Measurements from ENCODE around the gene ACD.

- TF ChIP-seq CTCF (IDR thresholded peaks at IDR 0.05) = no peak
- TF ChIP-seq POLR2A (IDR thresholded peaks at IDR 0.05) = no peak
Observed at GRCh38 chr16:67697422-67698185, 37.5 kb upstream of the ACD start.

All from lower leg skin (tissue), 3 donors.